H9 (cell line): ENCODE data around the gene EEF1G. TPM values are rescaled to one million over a fixed set of nuclear protein-coding genes. Genes with fewer than 3 reads are reported as not detected.

Source experiments
- DNase-seq: peaks from one replicate; pipeline ENCODE4 v3.0.0-alpha.2; 2017
- H2AFZ ChIP-seq: one replicate; pipeline ENCODE4 v1.6.1; 2013; ENCODE audit warnings: mild to moderate bottlenecking, low read length, control low read depth, moderate library complexity
- H2AK5ac ChIP-seq: 2 replicates; pipeline ENCODE4 v1.6.1; 2013; ENCODE audit warnings: low read length, control low read depth, mixed read lengths; ENCODE audit not compliant: insufficient read length
- H2BK120ac ChIP-seq: one replicate; pipeline ENCODE4 v1.6.1; 2013; ENCODE audit warnings: low read depth, mild to moderate bottlenecking, low read length, control low read depth, inconsistent platforms; ENCODE audit not compliant: poor library complexity, severe bottlenecking
- H2BK12ac ChIP-seq: 2 replicates; pipeline ENCODE4 v1.6.1; 2013; ENCODE audit warnings: low read length, control low read depth, mixed read lengths, low read depth; ENCODE audit not compliant: insufficient read length
- H2BK15ac ChIP-seq: 2 replicates; pipeline ENCODE4 v1.6.1; 2013; ENCODE audit warnings: low read depth, low read length, control low read depth
- H2BK20ac ChIP-seq: one replicate; pipeline ENCODE4 v1.6.1; 2013; ENCODE audit warnings: low read depth, mild to moderate bottlenecking, low read length, control low read depth, inconsistent platforms; ENCODE audit not compliant: poor library complexity, severe bottlenecking
- H2BK5ac ChIP-seq: 2 replicates; pipeline ENCODE4 v1.6.1; 2013; ENCODE audit warnings: low read length, control low read depth, mixed read lengths; ENCODE audit not compliant: insufficient read length
- H3K14ac ChIP-seq: 2 replicates; pipeline ENCODE4 v1.6.1; 2013; ENCODE audit warnings: low read length, control low read depth; ENCODE audit not compliant: insufficient read depth
- H3K18ac ChIP-seq: 2 replicates; pipeline ENCODE4 v1.6.1; 2013; ENCODE audit warnings: low read depth, mild to moderate bottlenecking, mixed read lengths, low read length, control low read depth; ENCODE audit not compliant: insufficient read length
- H3K23ac ChIP-seq: 2 replicates; pipeline ENCODE4 v1.6.1; 2013; ENCODE audit warnings: low read length, control low read depth, mixed read lengths, low read depth; ENCODE audit not compliant: insufficient read length
- H3K23me2 ChIP-seq: 2 replicates; pipeline ENCODE4 v1.6.1; 2013; ENCODE audit warnings: low read depth, mild to moderate bottlenecking, mixed read lengths, low read length, control low read depth; ENCODE audit not compliant: insufficient read length, poor library complexity, severe bottlenecking
- H3K27ac ChIP-seq: 2 replicates; pipeline ENCODE4 v1.5.1; 2013; ENCODE audit warnings: low read length, control low read depth, mixed read lengths, low read depth; ENCODE audit not compliant: insufficient read length
- H3K27me3 ChIP-seq: 2 replicates; pipeline ENCODE4 v1.6.1; 2013; ENCODE audit warnings: low read length, control low read depth, inconsistent platforms; ENCODE audit not compliant: insufficient read depth
- H3K4ac ChIP-seq: 2 replicates; pipeline ENCODE4 v1.6.1; 2013; ENCODE audit warnings: low read depth, mild to moderate bottlenecking, control low read depth, inconsistent platforms, low read length, moderate library complexity
- H3K4me1 ChIP-seq: 2 replicates; pipeline ENCODE4 v1.6.1; 2013; ENCODE audit warnings: low read length, control low read depth, inconsistent platforms; ENCODE audit not compliant: insufficient read depth
- H3K4me2 ChIP-seq: 2 replicates; pipeline ENCODE4 v1.6.1; 2013; ENCODE audit warnings: low read length, control low read depth, mixed read lengths; ENCODE audit not compliant: insufficient read length, insufficient read depth
- H3K56ac ChIP-seq: 2 replicates; pipeline ENCODE4 v1.6.1; 2013; ENCODE audit warnings: low read depth, mild to moderate bottlenecking, mixed read lengths, low read length, control low read depth; ENCODE audit not compliant: insufficient read length
- H3K79me1 ChIP-seq: 2 replicates; pipeline ENCODE4 v1.6.1; 2013; ENCODE audit warnings: low read depth, mild to moderate bottlenecking, moderate library complexity, low read length, control low read depth, inconsistent platforms; ENCODE audit not compliant: insufficient read depth, poor library complexity, severe bottlenecking
- H3K79me2 ChIP-seq: 2 replicates; pipeline ENCODE4 v1.6.1; 2013; ENCODE audit warnings: low read length, control low read depth, inconsistent platforms; ENCODE audit not compliant: insufficient read depth
- H3K9ac ChIP-seq: 2 replicates; pipeline ENCODE4 v1.6.1; 2013; ENCODE audit warnings: low read length, control low read depth, mixed read lengths; ENCODE audit not compliant: insufficient read length; ENCODE audit errors: extremely low read depth
- H3K9me3 ChIP-seq: one replicate; pipeline ENCODE4 v1.6.1; 2013; ENCODE audit warnings: low read depth, low read length, inconsistent platforms; ENCODE audit not compliant: control insufficient read depth
- H3T11ph ChIP-seq: one replicate; pipeline ENCODE4 v1.6.1; 2013; ENCODE audit warnings: mild to moderate bottlenecking, low read length, control low read depth, inconsistent platforms
- H4K20me1 ChIP-seq: one replicate; pipeline ENCODE4 v1.6.1; 2013; ENCODE audit not compliant: control insufficient read depth, insufficient read length, insufficient read depth
- H4K5ac ChIP-seq: 2 replicates; pipeline ENCODE4 v1.6.1; 2013; ENCODE audit warnings: low read depth, mild to moderate bottlenecking, mixed read lengths, low read length, control low read depth; ENCODE audit not compliant: insufficient read length
- H4K8ac ChIP-seq: replicated peaks from 2 replicates; pipeline ENCODE4 v1.6.1; 2013; ENCODE audit warnings: low read length, control low read depth, mixed read lengths, low read depth; ENCODE audit not compliant: insufficient read length
- H4K91ac ChIP-seq: 2 replicates; pipeline ENCODE4 v1.6.1; 2013; ENCODE audit warnings: low read depth, mild to moderate bottlenecking, moderate library complexity, mixed read lengths, low read length, control low read depth; ENCODE audit not compliant: insufficient read length
- H3K27ac Mint-ChIP-seq, 3 experiments: 2 replicates in 2 of 3; 3 replicates in 1 of 3; pipeline ENCODE4 v1.8.0; 2020 to 2021; ENCODE audit warnings: mixed read lengths in 3 of 3, mild to moderate bottlenecking in 1 of 3, moderate library complexity in 1 of 3
- H3K27me3 Mint-ChIP-seq: 2 replicates; pipeline ENCODE4 v1.8.0; 2021; ENCODE audit warnings: low read depth, mild to moderate bottlenecking, moderate library complexity, mixed read lengths
- H3K36me3 Mint-ChIP-seq, 3 experiments: 2 replicates in 2 of 3; 3 replicates in 1 of 3; pipeline ENCODE4 v1.8.0; 2020 to 2021; ENCODE audit warnings: low read depth in 3 of 3, mixed read lengths in 3 of 3; ENCODE audit not compliant: insufficient read depth in 1 of 3
- H3K4me1 Mint-ChIP-seq, 2 experiments: 2 replicates each; pipeline ENCODE4 v1.8.0; 2020; ENCODE audit warnings: mixed read lengths in 2 of 2
- H3K4me3 Mint-ChIP-seq, 2 experiments: 2 replicates in 1 of 2; 3 replicates in 1 of 2; pipeline ENCODE4 v1.8.0; 2020 to 2021; ENCODE audit warnings: mild to moderate bottlenecking in 2 of 2, mixed read lengths in 2 of 2, moderate library complexity in 1 of 2
- H3K9me3 Mint-ChIP-seq, 2 experiments: 2 replicates in 1 of 2; 3 replicates in 1 of 2; pipeline ENCODE4 v1.8.0; 2020; ENCODE audit warnings: mild to moderate bottlenecking in 2 of 2, mixed read lengths in 2 of 2, moderate library complexity in 1 of 2
- WGBS: extraction: QIAGEN DNeasy Blood & Tissue Kit; methylation state at CpG from one replicate; pipeline ENCODE4 v1.1.7; 2013; ENCODE audit warnings: missing lambda C conversion rate, low lambda C conversion rate, mixed read lengths; ENCODE audit not compliant: insufficient read length; ENCODE audit errors: extremely low coverage; 5-methylcytosine and 5-hydroxymethylcytosine counted together
- total RNA-seq: library from RNA; stranded (reverse); gene quantifications from 2 replicates; pipeline ENCODE4 v1.2.1, GENCODE V29; 2021
- TF ChIP-seq, protein P1 (sequence below): fragments of 200-600 bp; sonication (generic); conservative IDR thresholded peaks from 3 replicates; pipeline ENCODE4 v1.8.0; 2021; ENCODE audit warnings: antibody characterized with exemption, mild to moderate bottlenecking

EEF1G gene
- total RNA-seq, 1 experiment from 2014 or later: 1,790 TPM

- no peak overlapping the region for H3K14ac ChIP-seq
- no peak for DNase-seq
- H3K4me1 ChIP-seq: no peaks in the 10 kb centered on the region
- no peaks in the 10 kb centered on the region for H4K20me1 ChIP-seq
- no peak overlapping the region for H4K8ac ChIP-seq
- H3K79me2 ChIP-seq: no peaks in the 10 kb centered on the region
- no peaks in the 10 kb centered on the region for H3K27me3 ChIP-seq
- no peak overlapping the region for H2BK20ac ChIP-seq
- H3K4ac ChIP-seq: no peak overlapping the region
- no peak overlapping the region for H3K18ac ChIP-seq
- no peak overlapping the region for H3K23ac ChIP-seq
- TF ChIP-seq, protein P1, sequence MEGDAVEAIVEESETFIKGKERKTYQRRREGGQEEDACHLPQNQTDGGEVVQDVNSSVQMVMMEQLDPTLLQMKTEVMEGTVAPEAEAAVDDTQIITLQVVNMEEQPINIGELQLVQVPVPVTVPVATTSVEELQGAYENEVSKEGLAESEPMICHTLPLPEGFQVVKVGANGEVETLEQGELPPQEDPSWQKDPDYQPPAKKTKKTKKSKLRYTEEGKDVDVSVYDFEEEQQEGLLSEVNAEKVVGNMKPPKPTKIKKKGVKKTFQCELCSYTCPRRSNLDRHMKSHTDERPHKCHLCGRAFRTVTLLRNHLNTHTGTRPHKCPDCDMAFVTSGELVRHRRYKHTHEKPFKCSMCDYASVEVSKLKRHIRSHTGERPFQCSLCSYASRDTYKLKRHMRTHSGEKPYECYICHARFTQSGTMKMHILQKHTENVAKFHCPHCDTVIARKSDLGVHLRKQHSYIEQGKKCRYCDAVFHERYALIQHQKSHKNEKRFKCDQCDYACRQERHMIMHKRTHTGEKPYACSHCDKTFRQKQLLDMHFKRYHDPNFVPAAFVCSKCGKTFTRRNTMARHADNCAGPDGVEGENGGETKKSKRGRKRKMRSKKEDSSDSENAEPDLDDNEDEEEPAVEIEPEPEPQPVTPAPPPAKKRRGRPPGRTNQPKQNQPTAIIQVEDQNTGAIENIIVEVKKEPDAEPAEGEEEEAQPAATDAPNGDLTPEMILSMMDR: no peak
- no peak overlapping the region for H3K56ac ChIP-seq
- no peak overlapping the region for H3K27ac Mint-ChIP-seq
- peaks cover 7 to 57% (median 46%) of the 10 kb centered on the region in 3 experiments for H3K36me3 Mint-ChIP-seq
- H3K27ac ChIP-seq: no peak overlapping the region
- H2AFZ ChIP-seq: no peak overlapping the region
- no peak overlapping the region for H4K5ac ChIP-seq
- no peak overlapping the region for H3K4me2 ChIP-seq
- no peaks in the 10 kb centered on the region for H3K9me3 Mint-ChIP-seq
- no peaks in the 10 kb centered on the region for H3K27me3 Mint-ChIP-seq
- no peak overlapping the region for H2BK5ac ChIP-seq
- no peak overlapping the region for H2BK120ac ChIP-seq
- WGBS: no CpG with 5 or more reads among the region's 2 CpGs
- H2BK15ac ChIP-seq: no peak overlapping the region
- H2AK5ac ChIP-seq: no peak overlapping the region
- H3T11ph ChIP-seq: no peak overlapping the region
- no peak overlapping the region for H2BK12ac ChIP-seq
- no peaks in the 10 kb centered on the region for H3K9me3 ChIP-seq
- no peak overlapping the region for H3K4me3 Mint-ChIP-seq
- H3K79me1 ChIP-seq: no peaks in the 10 kb centered on the region
- H3K23me2 ChIP-seq: peaks cover 5% of the 10 kb centered on the region
- no peak overlapping the region for H3K9ac ChIP-seq
- peaks cover 11% of the 10 kb centered on the region in 2 experiments for H3K4me1 Mint-ChIP-seq
- H4K91ac ChIP-seq: no peak overlapping the region
Measured at GRCh38 chr11:62579252-62579651, 5.6 kb upstream of the EEF1G start.
